Measurements from ENCODE around the gene THSD4.

THSD4 gene

GRCh38 chr15:71568227-71568626 is 453.0 kb downstream of the THSD4 start:
- DNase-seq = no peak

GRCh38 chr15:71570736-71571135 is 455.5 kb downstream of the THSD4 start:
- DNase-seq = no peak

GRCh38 chr15:71571641-71572040 is 456.4 kb downstream of the THSD4 start:
- DNase-seq = peak; percentile 9

- DNase-seq = no peak
Observed at GRCh38 chr15:71572452-71573053, 457.3 kb downstream of the THSD4 start.

GRCh38 chr15:71573599-71573998 is 458.3 kb downstream of the THSD4 start:
- DNase-seq = peak; percentile 1

- DNase-seq = peak; percentile 9
Observed at GRCh38 chr15:71575474-71576045, 460.3 kb downstream of the THSD4 start.

- no peak for DNase-seq
Observed at GRCh38 chr15:71577071-71577470, 461.8 kb downstream of the THSD4 start.

- no peak for DNase-seq
Observed at GRCh38 chr15:71581398-71581930, 466.2 kb downstream of the THSD4 start.

- DNase-seq = no peak
Observed at GRCh38 chr15:71585159-71585558, 469.9 kb downstream of the THSD4 start.

- no peak for DNase-seq
Observed at GRCh38 chr15:71586463-71586862, 471.2 kb downstream of the THSD4 start.

GRCh38 chr15:71588746-71589145 is 473.5 kb downstream of the THSD4 start:
- DNase-seq = no peak

- no peak for DNase-seq
Observed at GRCh38 chr15:71591057-71591456, 475.8 kb downstream of the THSD4 start.

GRCh38 chr15:71592203-71592602 is 476.9 kb downstream of the THSD4 start:
- DNase-seq = no peak

GRCh38 chr15:71595846-71596553 is 480.7 kb downstream of the THSD4 start:
- DNase-seq = no peak

GRCh38 chr15:71596672-71597071 is 481.4 kb downstream of the THSD4 start:
- DNase-seq = no peak

- DNase-seq = no peak
Observed at GRCh38 chr15:71597126-71597525, 481.9 kb downstream of the THSD4 start.

GRCh38 chr15:71597637-71598036 is 482.4 kb downstream of the THSD4 start:
- no peak for DNase-seq

GRCh38 chr15:71598741-71599140 is 483.5 kb downstream of the THSD4 start:
- DNase-seq = no peak

- DNase-seq = peak; percentile 2
Observed at GRCh38 chr15:71599418-71600151, 484.3 kb downstream of the THSD4 start.

GRCh38 chr15:71600237-71600636 is 485.0 kb downstream of the THSD4 start:
- DNase-seq = no peak

GRCh38 chr15:71601038-71601834 is 486.0 kb downstream of the THSD4 start:
- peak; percentile 1 for DNase-seq

- DNase-seq = no peak
Observed at GRCh38 chr15:71603379-71603778, 488.1 kb downstream of the THSD4 start.

- DNase-seq = no peak
Observed at GRCh38 chr15:71607383-71607782, 492.1 kb downstream of the THSD4 start.

Data from NCI-H69 (cell line).